A549 (cell line): Measurements from ENCODE around the gene KMO. TPM values are rescaled to one million over a fixed set of nuclear protein-coding genes. Genes with fewer than 3 reads are reported as not detected.

ENCODE experiments used
- ATAC-seq, 2 experiments: fragments of 200-7000 bp in 1 of 2; fragments of >200 bp in 1 of 2; cut with Nextera tagmentation in 1 of 2; cut with Tn5 transposase in 1 of 2; 3 replicates each; pipeline versions ENCODE4 v1.8.0 to v1.9.1; 2018 to 2020; ENCODE audit warnings: mild to moderate bottlenecking in 1 of 2, moderate library complexity in 1 of 2
- CTCF ChIA-PET: fragments of 300-600 bp; sonication (Branson Sonifier 250); formaldehyde crosslinking; extraction: SDS; loops from one replicate; lab custom pipeline; 2021; ENCODE audit warnings: antibody characterized with exemption, inconsistent platforms; lab: Yijun Ruan, JAX
- POLR2A ChIA-PET: fragments of 350-600 bp; formaldehyde crosslinking; extraction: SDS; loops from one replicate; lab custom pipeline; 2021; ENCODE audit warnings: antibody characterized with exemption, inconsistent platforms; lab: Yijun Ruan, JAX
- DNase-seq, 2 experiments: peaks; one replicate each; pipeline versions ENCODE4 v3.0.0 to v3.0.0-alpha.2; 2011 to 2016; ENCODE audit warnings: low read depth in 1 of 2, low spot score in 1 of 2
- FAIRE-seq: peaks from 2 replicates; lab custom pipeline; 2011; peaks lifted over from hg19 to GRCh38; lab: Jason Lieb, UNC
- H3K27ac ChIP-seq, 2 experiments: fragments of >200 bp; sonication (Bioruptor Twin); formaldehyde crosslinking; 3 replicates each; pipeline ENCODE4 v1.5.1; 2016 to 2017
- H3K4me1 ChIP-seq: fragments of >200 bp; sonication (Bioruptor Twin); formaldehyde crosslinking; 3 replicates; pipeline ENCODE4 v1.6.1; 2016
- H3K4me2 ChIP-seq: fragments of >200 bp; sonication (Bioruptor Twin); formaldehyde crosslinking; 3 replicates; pipeline ENCODE4 v1.6.1; 2016
- H3K4me3 ChIP-seq: fragments of >200 bp; sonication (Bioruptor Twin); formaldehyde crosslinking; 3 replicates; pipeline ENCODE4 v1.5.1; 2016
- H3K9me3 ChIP-seq: fragments of >200 bp; sonication (Bioruptor Twin); formaldehyde crosslinking; 3 replicates; pipeline ENCODE4 v1.6.1; 2016
- CBX2 ChIP-seq: fragments of 200-600 bp; sonication (generic); IDR thresholded peaks from 2 replicates; pipeline ENCODE4 v1.6.1; 2016; ENCODE audit warnings: low read depth, mild to moderate bottlenecking, borderline replicate concordance
- CBX8 ChIP-seq: fragments of 200-600 bp; sonication (generic); IDR thresholded peaks from 2 replicates; pipeline ENCODE4 v1.6.1; 2016
- CEBPB ChIP-seq, 2 experiments: fragments of >200 bp in 1 of 2; sonication (Bioruptor Twin) in 1 of 2; formaldehyde crosslinking in 1 of 2; IDR thresholded peaks; 2 replicates each; pipeline ENCODE4 v1.6.1; 2012 to 2016
- ELK1 ChIP-seq: fragments of 150-350 bp; IDR thresholded peaks from 2 replicates; pipeline ENCODE4 v1.6.1; 2014; ENCODE audit warnings: low read depth, mild to moderate bottlenecking, low read length
- ESRRA ChIP-seq: fragments of 150-350 bp; IDR thresholded peaks from 2 replicates; pipeline ENCODE4 v1.6.1; 2014; ENCODE audit warnings: mild to moderate bottlenecking, low read length, borderline replicate concordance
- FOXS1 ChIP-seq: fragments of 250-450 bp; sonication (Bioruptor Pico); IDR thresholded peaks from 2 replicates; pipeline ENCODE4 v1.5.0; 2020; ENCODE audit warnings: mild to moderate bottlenecking, moderate library complexity
- HDAC2 ChIP-seq: fragments of 200-600 bp; sonication (generic); IDR thresholded peaks from 2 replicates; pipeline ENCODE4 v1.6.1; 2016
- HOXA7 ChIP-seq: fragments of 250-450 bp; sonication (Bioruptor Pico); IDR thresholded peaks from 2 replicates; pipeline ENCODE4 v1.5.0; 2020; ENCODE audit warnings: mild to moderate bottlenecking, moderate library complexity
- HOXB13 ChIP-seq: fragments of 250-450 bp; sonication (Bioruptor Pico); IDR thresholded peaks from 2 replicates; pipeline ENCODE4 v1.5.0; 2020; ENCODE audit warnings: low read depth, mild to moderate bottlenecking, moderate library complexity
- KDM1A ChIP-seq: fragments of 200-600 bp; sonication (generic); IDR thresholded peaks from 2 replicates; pipeline ENCODE4 v1.6.1; 2016; ENCODE audit warnings: low read depth, mild to moderate bottlenecking
- MAZ ChIP-seq: fragments of 150-350 bp; IDR thresholded peaks from 2 replicates; pipeline ENCODE4 v1.6.1; 2014; ENCODE audit warnings: antibody characterized with exemption, low read depth, low read length, borderline replicate concordance
- MYC ChIP-seq: IDR thresholded peaks from 2 replicates; pipeline ENCODE4 v1.6.1; 2012; ENCODE audit warnings: mild to moderate bottlenecking, inconsistent platforms, low read length, improper control_type of control experiment, borderline replicate concordance
- NFE2L2 ChIP-seq: fragments of 150-350 bp; conservative IDR thresholded peaks from 2 replicates; pipeline ENCODE4 v1.6.1; 2014; ENCODE audit warnings: low read length
- PBX3 ChIP-seq: IDR thresholded peaks from 2 replicates; pipeline ENCODE4 v1.6.1; 2012
- RAD21 ChIP-seq, 2 experiments: fragments of >200 bp in 1 of 2; sonication (Bioruptor Twin) in 1 of 2; formaldehyde crosslinking in 1 of 2; IDR thresholded peaks in 1 of 2; conservative IDR thresholded peaks in 1 of 2; 2 replicates in 1 of 2; 3 replicates in 1 of 2; pipeline ENCODE4 v1.6.1; 2012 to 2018; ENCODE audit warnings: inconsistent platforms in 1 of 2
- RARB ChIP-seq: fragments of 250-450 bp; sonication (Bioruptor Pico); IDR thresholded peaks from 2 replicates; pipeline ENCODE4 v1.8.0; 2021; ENCODE audit warnings: mild to moderate bottlenecking, moderate library complexity
- RNF2 ChIP-seq: fragments of 200-600 bp; sonication (generic); IDR thresholded peaks from 2 replicates; pipeline ENCODE4 v1.6.1; 2016; ENCODE audit warnings: low read depth, mild to moderate bottlenecking, antibody characterized with exemption, moderate library complexity, borderline replicate concordance
- SREBF2 ChIP-seq: fragments of 450-650 bp; IDR thresholded peaks from 2 replicates; pipeline ENCODE4 v1.6.1; 2014; ENCODE audit warnings: mild to moderate bottlenecking, moderate library complexity
- TFCP2L1 ChIP-seq: fragments of 250-450 bp; sonication (Bioruptor Pico); IDR thresholded peaks from 2 replicates; pipeline ENCODE4 v1.5.0; 2021; ENCODE audit warnings: mild to moderate bottlenecking
- ZNF302 ChIP-seq: fragments of 250-450 bp; sonication (Bioruptor Pico); IDR thresholded peaks from 2 replicates; pipeline ENCODE4 v1.9.0; 2021; ENCODE audit warnings: inconsistent platforms, mild to moderate bottlenecking, moderate library complexity
- ZSCAN20 ChIP-seq: fragments of 250-450 bp; sonication (Bioruptor Pico); IDR thresholded peaks from 2 replicates; pipeline ENCODE4 v1.8.0; 2022; ENCODE audit warnings: mild to moderate bottlenecking, moderate library complexity
- WGBS: methylation state at CpG from one replicate; pipeline ENCODE4 v1.1.6; 2017; ENCODE audit errors: missing lambda C conversion rate; 5-methylcytosine and 5-hydroxymethylcytosine counted together
- polyA plus RNA-seq, 4 experiments: library from polyadenylated mRNA; depleted of rRNA in 3 of 4; stranded (reverse); fragments of >200 nt; fragmentation: RNase III in 1 of 4; extraction: RNeasy Plus Mini Kit Qiagen cat#74134 plus additional on column Dnase treatment in 1 of 4; gene quantifications; 2 replicates in 3 of 4; 3 replicates in 1 of 4; pipeline ENCODE4 v1.2.3, GENCODE V29; 2011 to 2017
- TF ChIP-seq, protein P1 (sequence below): IDR thresholded peaks from 2 replicates; pipeline ENCODE4 v1.6.1; 2012; ENCODE audit warnings: low read depth, borderline replicate concordance
- TF ChIP-seq, protein P2 (sequence below): fragments of >200 bp; sonication (Bioruptor Twin); formaldehyde crosslinking; IDR thresholded peaks from 3 replicates; pipeline ENCODE4 v1.6.1; 2016
- TF ChIP-seq, protein P3 (sequence below): fragments of 200-600 bp; sonication (generic); IDR thresholded peaks from 2 replicates; pipeline ENCODE4 v1.6.1; 2016; ENCODE audit warnings: antibody characterized with exemption, mild to moderate bottlenecking, moderate library complexity

KMO gene
- polyA plus RNA-seq, 2 of the 4 experiments (the other 2 are of a cell fraction), result 0.35 to 0.47 TPM

- Histone ChIP-seq H3K4me3 (no peak overlapping the region), H3K9me3 (no peaks in the 10 kb centered on the region), H3K4me1 (peaks cover 19% of the 10 kb centered on the region), H3K4me2 (no peak overlapping the region), H3K27ac (no peak overlapping the region)
- no peak for ATAC-seq
- FAIRE-seq, result no peak
- 93% methylated on average over 7 of the region's 7 CpGs for WGBS
- no peak for DNase-seq
- POLR2A ChIA-PET, result no interaction called here
- no peak for TF ChIP-seq TFCP2L1 (CRISPR knock-in tag)
- TF ChIP-seq CEBPB (IDR thresholded peaks at IDR 0.05), result no peak
- TF ChIP-seq MAZ, result no peak
- no peak for TF ChIP-seq CBX8
- no peak for TF ChIP-seq HOXB13
- TF ChIP-seq HDAC2, result no peak
- TF ChIP-seq RAD21 (conservative IDR thresholded peaks at IDR 0.05 in 1 of 2, IDR thresholded peaks at IDR 0.05 in 1 of 2), result no peak
- no peak for TF ChIP-seq ZSCAN20 (CRISPR knock-in tag)
- CTCF ChIA-PET, result interaction anchor here (1.6 kb wide), 1 partner anchor 18 kb away, joined by 4 read pairs; no protein-coding TSS in a partner anchor
Measured at GRCh38 chr1:241553886-241554592, 21.9 kb downstream of the KMO start.

GRCh38 chr1:241555526-241555925 lies 23.3 kb downstream of the KMO start:
- Histone ChIP-seq H3K4me2 (no peak overlapping the region), H3K27ac (no peak overlapping the region), H3K9me3 (no peaks in the 10 kb centered on the region), H3K4me1 (peaks cover 21% of the 10 kb centered on the region), H3K4me3 (no peak overlapping the region)
- ChIA-PET CTCF (interaction anchor here (1.6 kb wide), 1 partner anchor 19 kb away, joined by 4 read pairs; no protein-coding TSS in a partner anchor), POLR2A (no interaction called here)
- FAIRE-seq (no peak), DNase-seq (no peak), ATAC-seq (no peak)
- TF ChIP-seq ZNF302 (no peak), KDM1A (no peak), ZSCAN20 (CRISPR knock-in tag) (no peak), HOXB13 (no peak), CBX2 (no peak), ESRRA (no peak), PBX3 (no peak), NFE2L2 (no peak), RNF2 (no peak), HOXA7 (CRISPR knock-in tag) (no peak), FOXS1 (CRISPR knock-in tag) (no peak), ELK1 (no peak), HDAC2 (no peak), MYC (no peak), RAD21 (conservative IDR thresholded peaks at IDR 0.05 in 1 of 2, IDR thresholded peaks at IDR 0.05 in 1 of 2) (no peak), RARB (CRISPR knock-in tag) (no peak), SREBF2 (no peak)
- TF ChIP-seq, protein P1, sequence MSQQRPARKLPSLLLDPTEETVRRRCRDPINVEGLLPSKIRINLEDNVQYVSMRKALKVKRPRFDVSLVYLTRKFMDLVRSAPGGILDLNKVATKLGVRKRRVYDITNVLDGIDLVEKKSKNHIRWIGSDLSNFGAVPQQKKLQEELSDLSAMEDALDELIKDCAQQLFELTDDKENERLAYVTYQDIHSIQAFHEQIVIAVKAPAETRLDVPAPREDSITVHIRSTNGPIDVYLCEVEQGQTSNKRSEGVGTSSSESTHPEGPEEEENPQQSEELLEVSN, result no peak
- TF ChIP-seq, protein P2, sequence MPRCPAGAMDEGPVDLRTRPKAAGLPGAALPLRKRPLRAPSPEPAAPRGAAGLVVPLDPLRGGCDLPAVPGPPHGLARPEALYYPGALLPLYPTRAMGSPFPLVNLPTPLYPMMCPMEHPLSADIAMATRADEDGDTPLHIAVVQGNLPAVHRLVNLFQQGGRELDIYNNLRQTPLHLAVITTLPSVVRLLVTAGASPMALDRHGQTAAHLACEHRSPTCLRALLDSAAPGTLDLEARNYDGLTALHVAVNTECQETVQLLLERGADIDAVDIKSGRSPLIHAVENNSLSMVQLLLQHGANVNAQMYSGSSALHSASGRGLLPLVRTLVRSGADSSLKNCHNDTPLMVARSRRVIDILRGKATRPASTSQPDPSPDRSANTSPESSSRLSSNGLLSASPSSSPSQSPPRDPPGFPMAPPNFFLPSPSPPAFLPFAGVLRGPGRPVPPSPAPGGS, result no peak
- TF ChIP-seq, protein P3, sequence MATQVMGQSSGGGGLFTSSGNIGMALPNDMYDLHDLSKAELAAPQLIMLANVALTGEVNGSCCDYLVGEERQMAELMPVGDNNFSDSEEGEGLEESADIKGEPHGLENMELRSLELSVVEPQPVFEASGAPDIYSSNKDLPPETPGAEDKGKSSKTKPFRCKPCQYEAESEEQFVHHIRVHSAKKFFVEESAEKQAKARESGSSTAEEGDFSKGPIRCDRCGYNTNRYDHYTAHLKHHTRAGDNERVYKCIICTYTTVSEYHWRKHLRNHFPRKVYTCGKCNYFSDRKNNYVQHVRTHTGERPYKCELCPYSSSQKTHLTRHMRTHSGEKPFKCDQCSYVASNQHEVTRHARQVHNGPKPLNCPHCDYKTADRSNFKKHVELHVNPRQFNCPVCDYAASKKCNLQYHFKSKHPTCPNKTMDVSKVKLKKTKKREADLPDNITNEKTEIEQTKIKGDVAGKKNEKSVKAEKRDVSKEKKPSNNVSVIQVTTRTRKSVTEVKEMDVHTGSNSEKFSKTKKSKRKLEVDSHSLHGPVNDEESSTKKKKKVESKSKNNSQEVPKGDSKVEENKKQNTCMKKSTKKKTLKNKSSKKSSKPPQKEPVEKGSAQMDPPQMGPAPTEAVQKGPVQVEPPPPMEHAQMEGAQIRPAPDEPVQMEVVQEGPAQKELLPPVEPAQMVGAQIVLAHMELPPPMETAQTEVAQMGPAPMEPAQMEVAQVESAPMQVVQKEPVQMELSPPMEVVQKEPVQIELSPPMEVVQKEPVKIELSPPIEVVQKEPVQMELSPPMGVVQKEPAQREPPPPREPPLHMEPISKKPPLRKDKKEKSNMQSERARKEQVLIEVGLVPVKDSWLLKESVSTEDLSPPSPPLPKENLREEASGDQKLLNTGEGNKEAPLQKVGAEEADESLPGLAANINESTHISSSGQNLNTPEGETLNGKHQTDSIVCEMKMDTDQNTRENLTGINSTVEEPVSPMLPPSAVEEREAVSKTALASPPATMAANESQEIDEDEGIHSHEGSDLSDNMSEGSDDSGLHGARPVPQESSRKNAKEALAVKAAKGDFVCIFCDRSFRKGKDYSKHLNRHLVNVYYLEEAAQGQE, result no peak
- 91% methylated on average over 3 of the region's 3 CpGs for WGBS
